Activated CD4-positive, alpha-beta T cell treated with anti-CD3 and anti-CD28 coated beads, Interleukin-2, amount 50 U/mL, for 48 hours (primary cell): ENCODE results near the gene ITGA8.
A peak's percentile ranks its signal among the peaks of the same experiment; 100 is the strongest.
"Not testable (repeated sequence)": the region's sequence is repeated elsewhere in the genome, so short reads cannot be mapped to it uniquely, and the experiment has no call there.

Source experiments
- DNase-seq, 2 experiments: peaks; one replicate each; pipeline ENCODE4 v3.0.0-alpha.2; 2020

ITGA8 gene

DNA sequence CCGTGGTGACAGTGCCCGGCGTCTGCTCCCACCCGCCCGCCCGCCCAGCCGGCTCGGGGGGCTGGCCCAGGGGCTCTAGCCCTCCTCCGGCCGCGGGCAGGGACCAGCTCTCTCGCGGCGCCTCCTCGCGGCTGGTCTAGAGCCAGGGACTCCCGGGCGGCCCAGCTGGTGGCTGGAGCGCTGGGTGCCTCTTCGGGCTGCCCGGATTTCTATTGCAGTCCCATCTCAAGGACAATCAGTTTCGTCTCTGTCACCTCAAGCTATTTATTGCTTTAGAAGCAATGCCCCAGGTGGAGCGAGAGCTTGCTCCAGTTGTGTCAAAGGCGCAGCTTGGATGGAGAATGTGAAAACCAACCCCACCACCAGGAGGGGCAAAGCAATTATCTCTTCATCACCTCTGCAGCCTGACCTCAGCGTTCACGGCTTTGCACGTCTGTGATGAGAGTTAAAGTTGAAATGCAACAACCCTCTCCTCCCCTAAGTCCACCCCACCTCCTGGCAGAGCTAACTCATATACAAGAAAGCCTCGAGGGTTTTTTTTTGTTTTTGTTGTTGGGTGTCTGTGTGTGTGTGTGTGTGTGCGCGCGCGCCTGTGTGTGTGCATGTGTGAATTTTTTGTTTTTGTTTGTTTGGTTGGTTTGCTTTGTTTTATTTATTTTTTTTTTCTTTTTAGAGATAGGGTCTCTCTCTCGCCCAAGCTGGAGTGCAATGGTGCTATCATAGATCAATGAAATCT, at the start of gene ITGA8:
Gene ITGA8 (minus strand): TSS at position 24 of the 736 bp plus-strand sequence. CDS start 151 bp downstream, outside the sequence.
- DNase-seq, result no peak

DNA sequence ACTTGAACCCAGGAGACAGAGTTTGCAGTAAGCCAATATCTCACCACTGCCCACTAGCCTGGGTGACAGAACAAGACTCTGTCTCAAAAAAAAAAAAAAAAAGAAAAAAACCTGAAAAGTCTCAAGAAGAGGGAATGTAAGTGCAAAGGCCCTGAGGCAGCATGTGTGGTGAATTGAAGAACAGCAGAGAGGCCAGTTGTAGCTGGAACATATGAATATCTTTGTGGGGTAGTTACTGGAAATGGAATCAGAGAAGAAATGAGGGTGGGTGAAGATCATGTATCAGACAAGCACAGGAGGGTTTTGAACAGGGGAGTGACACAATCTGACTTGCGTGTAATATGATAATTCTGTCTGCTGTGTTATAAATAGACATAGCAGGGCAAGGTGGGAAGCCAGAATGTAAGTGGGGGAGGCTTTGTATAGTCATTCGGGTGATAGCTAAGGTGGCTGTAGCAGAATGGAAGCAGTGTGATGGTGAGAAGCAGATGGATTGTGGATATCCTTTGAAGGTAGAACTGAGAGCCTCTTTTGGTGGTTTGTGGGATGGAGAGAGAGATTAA, 45.3 kb upstream of the ITGA8 start:
- DNase-seq, result no peak

DNA sequence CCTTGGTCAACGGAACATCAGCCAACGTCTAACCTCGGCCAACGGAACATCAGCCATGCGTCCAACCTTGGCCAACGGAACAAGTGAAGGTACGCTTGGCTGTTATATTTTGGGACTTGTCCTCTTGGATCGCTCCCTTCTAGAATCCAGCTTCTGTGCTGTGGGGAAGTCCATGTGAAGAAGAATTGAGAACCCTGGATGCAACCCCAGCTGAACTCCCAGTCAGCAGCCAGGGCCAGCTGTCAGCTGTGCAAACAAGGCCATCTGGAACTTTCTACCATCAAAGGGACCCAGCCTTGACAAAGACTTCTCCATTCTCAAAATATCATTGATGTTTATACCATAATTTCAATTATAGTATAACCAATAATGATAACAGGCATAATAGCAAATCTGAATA, 43.3 kb upstream of the ITGA8 start:
- no peak for DNase-seq

DNA sequence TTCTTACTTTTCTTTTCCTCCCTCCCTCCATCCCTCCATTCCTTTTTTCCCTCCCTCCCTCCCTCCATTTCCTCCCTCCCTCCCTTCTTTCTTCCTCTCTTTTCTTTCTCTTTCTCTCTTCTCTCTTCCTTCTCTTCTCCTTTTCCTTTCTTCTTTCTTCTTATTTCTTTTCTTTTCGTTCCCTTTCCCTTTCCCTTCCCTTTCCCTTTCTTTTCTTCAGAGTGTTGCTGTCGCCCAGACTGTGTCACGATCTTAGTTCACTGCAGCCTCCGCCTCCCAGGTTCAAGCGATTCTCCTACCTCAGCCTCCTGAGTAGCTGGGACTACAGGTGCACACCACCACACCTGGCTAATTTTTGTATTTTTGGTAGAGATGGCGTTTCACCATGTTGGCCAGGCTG, 42.5 kb upstream of the ITGA8 start:
- not testable (repeated sequence) for DNase-seq

DNA sequence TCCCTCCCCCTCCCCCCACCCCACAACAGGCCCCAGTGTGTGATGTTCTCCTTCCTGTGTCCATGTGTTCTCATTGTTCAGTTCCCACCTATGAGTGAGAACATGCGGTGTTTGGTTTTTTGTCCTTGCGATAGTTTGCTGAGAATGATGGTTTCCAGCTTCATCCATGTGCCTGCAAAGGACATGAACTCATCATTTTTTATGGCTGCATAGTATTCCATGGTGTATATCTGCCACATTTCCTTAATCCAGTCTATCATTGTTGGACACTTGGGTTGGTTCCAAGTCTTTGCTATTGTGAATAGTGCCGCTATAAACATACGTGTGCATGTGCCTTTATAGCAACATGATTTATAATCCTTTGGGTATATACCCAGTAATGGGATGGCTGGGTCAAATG, 41.5 kb upstream of the ITGA8 start:
- DNase-seq, result not testable (repeated sequence)

DNA sequence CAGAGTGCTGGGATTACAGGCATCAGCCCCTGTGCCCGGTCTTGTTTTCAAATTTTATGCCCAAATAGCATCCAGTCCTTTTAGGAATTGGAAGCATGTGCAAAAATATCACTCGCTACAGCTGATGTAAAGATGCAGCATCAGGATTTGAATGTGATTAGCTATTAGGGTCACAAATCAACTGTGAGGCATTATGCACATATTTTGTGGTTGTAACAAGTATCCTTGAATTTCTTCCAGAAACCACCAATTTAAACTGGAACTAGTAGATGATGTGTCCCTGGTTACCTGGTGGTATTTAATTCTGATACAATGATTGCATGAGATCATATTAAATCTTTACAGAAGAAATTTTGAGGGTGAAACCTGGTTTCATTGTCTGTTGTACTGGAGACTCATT, 41.0 kb upstream of the ITGA8 start:
- no peak for DNase-seq

DNA sequence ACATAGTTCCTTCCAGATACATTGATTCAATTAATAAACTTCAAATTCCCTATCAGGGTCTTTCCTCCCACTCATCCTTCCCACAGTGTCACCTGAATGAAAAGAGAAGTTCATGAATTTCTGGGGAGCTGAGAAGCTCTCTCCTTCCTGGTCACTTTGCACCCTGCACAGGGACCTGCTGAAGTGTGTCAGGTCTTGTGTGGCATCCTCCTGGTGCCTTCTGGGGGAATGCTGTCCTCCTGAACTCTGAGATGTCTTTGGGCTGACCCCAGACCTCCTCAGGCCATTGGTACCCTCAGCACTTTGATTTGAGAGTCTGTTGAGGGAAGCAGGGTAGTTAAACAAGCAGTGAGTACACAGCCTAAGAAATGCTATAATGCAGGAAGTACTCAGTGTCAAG, 39.5 kb upstream of the ITGA8 start:
- DNase-seq, result no peak

DNA sequence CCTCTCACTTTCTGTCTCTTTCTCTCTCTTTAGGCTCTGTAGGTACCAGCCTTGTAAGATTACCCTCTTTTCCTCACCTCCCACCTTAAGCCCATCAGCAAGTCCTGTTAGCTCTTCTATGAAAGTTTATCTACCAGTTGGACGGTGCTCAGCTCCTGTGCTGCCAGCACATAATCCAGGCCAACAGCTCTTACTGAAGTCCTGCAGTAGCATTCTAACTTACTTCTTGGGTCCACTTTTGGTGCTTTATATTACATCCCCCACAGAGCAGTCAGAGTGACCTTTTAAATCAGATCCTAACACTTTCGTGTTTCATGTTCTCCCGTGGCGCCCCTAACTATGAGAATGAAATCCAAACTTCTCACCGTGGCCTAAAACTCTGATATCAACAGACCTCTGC, 38.9 kb upstream of the ITGA8 start:
- no peak for DNase-seq

DNA sequence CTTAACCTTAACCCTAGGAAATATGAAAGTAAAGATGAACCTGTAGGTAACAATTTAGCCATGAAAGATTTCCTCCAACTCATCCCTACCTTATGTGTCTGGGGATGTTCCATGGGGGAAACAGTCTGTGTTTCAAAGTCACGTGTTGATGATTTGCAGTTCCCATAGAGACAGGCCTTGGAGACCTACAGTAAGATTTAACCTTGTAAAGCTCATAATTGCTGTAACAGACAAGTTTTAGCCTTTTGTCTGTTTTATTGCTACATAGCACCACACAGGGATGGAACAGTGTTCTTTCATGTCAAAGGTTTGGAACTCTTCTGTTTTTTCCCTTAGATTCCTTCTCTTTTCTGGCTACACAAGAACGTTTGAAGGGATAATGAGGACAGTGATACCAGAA, 35.2 kb upstream of the ITGA8 start:
- DNase-seq, result no peak

DNA sequence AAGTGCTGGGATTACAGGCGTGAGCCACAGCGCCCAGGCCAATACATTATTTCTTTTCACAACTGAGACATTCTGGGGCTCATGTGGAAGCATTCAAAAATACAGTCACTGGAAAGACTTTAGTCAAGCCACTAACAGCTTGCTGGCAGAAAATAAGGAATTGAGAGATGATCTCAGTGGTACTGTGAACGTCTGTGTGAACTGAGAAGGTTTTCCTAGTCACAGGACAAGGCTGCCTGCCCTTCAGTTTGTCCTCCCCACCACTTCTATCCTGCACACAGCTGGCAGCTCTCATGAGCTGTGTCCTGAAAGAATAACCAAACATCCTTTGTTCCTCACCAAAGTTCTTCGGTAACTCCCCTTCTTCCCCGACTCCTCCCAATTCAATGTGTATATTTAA, 31.3 kb upstream of the ITGA8 start:
- no peak for DNase-seq

DNA sequence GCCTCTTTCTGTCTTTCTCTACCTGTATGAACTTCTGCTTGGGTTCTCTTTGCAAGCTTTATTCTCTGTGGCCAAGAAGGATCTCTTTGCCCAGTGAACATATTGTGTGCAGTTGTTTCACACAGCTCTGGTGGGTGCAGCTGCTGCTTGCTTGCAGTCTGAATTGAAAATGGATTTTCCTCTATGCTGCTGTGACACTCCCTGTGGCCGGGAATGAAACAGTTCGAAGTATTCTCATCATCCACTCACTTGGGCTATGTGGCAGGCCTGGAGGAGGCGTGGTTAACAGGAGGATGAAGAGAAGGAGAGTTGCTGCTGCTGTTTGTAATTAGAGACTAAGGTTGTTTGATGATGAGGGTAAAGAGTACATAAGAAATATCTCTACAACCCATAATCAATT, 28.4 kb upstream of the ITGA8 start:
- no peak for DNase-seq

DNA sequence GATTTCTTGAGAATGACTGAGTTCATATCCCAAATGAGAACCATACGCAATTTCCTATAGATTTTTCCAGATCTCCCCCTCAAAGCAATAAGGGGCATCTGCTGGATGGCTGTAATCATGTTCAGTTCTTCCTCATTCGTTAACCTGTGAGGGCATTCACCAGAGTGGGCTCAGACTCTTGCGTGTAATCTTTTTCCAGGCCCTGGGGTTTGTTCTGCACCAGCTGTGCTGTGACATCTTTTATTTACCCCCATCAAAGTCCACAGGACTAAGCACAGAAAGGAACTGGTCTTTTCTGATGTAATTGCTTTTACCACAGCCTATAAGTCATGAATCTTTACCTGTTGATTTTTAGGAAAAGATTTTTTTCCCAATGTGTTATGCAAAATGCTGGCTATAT, 27.9 kb upstream of the ITGA8 start:
- DNase-seq, result no peak

DNA sequence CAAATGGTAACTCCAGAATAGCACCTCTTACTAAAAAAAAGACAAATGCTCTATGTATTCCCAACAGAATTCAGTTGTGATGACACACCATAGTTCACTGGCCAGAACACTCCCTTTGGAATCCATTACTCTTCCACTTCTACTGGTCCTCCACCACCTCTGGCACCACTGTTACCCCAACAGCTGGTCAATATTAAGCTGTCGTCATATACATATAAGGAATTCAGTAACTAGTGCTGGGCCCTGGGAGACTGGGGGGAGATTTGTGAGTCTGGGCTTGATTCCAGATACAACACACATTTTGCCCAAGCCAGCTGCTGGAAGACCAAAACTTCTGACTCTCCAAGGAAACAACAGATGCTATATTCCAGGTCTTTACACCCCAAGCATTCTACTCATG, 26.0 kb upstream of the ITGA8 start:
- DNase-seq, result no peak

DNA sequence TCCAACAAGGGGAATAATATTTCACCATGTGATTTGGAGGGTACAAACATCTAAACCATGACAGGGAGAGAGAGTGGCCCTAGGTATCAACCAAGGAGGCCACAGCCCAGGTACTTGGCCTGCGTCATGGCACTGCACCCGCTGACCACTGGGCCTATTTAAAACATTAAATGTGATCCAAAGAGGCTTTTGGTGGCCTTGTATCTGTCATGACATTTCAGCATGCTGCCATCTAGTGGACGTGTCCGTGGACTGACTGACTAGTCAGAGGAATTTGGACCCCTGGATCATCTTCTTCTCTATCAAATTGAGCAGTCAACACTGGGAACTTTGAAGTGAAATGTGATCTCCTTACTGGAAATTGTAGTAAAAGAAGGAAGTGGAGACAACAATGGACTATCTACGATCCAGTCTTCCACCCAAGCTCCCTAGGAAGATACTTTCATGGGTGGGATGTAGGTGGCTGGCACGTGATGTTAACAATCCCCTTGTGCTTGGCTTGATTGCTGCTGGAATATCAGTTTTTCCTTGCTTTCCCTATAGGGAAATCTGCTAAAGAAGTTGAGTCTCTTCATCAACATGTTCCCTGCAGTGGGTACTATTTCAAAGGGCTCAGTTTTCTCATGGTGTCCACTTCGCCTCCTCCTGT, 24.6 kb upstream of the ITGA8 start:
- DNase-seq, result peak; percentile 44 to 55

DNA sequence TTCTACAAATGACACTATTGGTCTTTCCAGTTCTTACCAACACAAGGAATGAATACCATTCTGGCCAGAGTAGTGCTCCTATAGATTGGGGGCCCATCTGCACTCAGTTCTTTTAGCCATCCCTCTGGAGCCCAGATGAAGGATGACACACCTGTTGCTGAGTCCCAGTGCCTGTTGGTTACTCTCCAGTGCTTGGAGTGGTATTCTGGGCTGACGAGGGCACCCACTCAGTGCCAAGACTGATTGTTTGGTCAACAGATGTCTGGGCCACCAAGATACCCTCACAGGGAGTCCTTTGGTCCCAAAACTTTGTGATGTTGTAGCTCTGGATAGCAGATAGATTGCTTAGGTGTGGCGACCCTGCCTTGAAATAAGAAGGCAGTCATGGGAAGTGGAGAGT, 23.7 kb upstream of the ITGA8 start:
- no peak for DNase-seq

DNA sequence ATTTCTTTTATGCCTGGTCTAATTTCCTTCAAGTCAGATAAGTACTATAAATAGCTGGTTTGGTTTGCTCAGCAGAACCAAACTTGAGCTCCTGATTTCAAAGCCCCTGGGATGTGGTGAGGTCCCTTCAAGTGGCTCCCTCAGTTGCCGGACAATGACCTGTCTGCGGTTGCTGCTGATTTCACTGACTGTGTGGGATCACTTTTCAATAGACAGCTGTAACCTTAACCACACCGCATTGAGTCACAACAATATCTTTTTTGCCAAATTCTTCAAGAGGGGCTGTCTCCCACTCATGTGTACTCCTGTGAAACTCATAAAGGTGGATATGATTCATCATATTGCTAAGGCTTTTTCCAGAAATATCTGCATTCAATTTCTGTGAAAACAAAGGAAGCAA, 23.1 kb upstream of the ITGA8 start:
- no peak for DNase-seq

DNA sequence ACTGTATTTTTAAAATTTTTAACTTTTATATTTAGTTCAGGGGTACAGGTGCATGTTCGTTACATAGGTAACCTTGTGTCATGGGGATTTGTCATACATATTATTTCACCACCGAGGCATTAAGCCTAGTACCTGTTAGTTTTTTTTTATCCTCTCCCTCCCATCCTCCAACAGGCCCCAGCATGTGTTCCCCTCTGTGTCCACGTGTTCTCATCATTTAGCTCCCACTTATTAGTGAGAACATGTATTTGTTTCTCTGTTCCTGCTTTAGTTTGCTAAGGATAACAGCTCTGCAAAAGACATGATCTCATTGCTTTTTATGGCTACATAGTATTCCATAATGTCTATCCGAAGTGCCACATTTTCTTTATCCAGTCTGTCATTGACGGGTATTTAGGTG, 22.4 kb upstream of the ITGA8 start:
- no peak for DNase-seq

DNA sequence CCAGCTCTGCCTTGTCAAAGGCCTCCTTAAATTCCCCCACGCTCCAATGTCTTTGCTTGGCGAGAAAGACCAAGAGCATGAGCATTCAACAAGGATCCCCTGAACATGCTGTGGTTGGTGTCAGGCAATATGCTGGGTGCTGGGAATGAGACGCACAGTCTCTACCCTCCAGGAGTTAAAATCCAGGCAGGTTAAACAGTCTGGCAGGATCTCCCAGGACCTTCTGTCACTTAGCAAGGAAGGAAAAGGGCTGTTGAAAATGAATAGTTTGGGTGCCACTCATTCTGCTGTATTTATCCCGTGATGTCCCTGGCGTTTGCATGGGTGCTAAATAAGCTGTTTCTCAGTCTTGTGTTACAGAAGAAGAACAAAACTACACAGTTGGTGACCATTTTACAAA, 21.9 kb upstream of the ITGA8 start:
- DNase-seq, result no peak

DNA sequence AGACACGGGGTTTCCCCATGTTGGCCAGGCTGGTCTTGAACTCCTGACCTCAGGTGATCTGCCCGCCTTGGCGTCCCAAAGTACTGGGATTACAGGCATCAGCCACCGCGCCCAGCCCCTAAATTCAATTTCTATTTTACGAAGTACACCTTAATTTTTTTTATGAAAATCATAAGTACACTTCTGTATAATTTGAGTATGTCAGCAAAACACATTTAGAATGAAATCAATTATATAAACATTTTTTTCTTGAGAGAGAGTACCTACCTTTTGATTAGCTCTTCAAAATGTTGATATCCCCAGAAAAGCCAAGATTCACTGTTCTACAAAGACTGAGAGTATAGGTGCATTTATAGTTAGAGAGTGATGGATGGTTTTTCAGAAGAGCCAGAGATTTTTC, 20.5 kb upstream of the ITGA8 start:
- no peak for DNase-seq

DNA sequence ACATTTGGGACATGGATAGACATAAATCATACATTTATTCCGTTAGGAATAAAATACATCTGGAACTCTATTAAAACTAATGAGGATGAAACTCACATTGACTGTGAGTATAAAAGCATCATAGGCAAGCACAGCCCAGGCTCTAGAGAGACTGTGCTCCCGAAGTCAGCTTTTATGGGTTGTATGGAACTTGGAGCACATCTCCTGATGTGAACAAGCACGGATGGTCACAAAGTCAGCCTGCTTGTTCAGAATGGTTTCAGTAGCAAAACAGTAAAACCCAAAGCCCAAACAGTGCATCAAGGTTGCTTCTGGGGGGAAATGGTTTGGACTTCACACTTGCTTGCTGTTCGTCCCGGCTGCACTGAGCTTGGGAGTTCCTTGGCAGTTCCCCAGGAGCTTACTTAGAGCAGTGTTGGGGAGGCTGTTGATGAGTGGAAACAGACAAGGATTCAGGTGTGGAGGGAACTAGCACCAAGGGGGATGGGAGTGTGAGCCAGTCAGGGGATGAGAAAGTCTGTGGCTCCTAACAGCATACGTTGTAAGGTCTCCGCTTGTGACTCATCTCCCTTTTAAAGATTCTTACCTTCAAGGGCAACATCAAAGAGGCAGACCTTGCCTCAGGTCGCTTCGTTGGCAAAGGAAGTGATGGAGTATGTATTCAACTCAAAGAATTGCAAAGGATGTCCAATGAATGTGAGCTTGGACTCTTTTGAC, 19.7 kb upstream of the ITGA8 start:
- DNase-seq, result no peak

DNA sequence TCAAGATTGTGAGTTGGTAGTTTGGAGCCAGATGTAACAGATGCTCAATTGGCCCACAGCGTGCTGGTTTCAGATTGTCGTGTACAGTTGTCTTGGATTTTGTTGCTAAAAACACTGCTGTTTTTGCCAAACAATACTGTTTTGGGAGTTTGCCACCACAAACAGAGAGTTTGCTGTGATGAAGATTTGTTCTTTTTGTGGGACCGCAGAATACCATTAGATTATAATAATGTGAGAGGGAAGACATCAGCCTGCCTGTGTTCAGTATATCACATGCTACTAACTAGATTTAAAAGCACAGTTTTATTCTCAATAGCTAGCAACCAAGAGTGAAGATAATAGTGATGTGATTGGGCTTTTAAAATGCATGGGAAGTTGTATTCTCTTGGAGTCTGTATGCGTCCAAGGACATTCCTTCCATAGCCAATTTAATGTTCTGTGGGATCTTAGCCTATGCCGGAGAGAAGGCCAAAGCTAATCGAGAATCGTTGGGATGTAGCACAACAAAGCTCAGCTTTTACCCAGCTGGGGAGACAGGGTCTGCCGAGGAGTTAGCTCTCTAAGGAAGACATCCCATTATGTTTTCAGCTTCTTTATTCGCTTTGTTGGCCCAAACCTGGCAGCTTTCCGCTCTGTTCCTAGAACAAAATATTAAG, 18.7 kb upstream of the ITGA8 start:
- no peak for DNase-seq

DNA sequence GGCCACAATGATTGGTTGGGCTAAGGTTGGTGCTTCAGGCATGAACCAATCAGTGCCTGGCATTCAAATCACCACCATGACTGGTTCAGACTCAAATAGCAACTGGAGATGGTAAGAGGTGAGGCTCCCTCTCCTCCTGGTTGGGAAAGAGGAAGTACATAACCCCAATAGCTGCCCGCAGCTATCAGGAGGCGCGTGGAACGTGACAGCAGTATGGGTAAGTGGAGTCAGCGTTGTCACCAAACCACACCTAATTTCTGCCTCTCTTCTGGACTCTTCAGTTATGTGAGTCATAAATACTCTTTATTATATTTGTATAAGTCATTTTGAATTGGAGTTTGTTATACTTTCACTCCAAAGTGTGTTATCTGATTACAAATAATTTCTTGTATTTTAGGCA, 17.9 kb upstream of the ITGA8 start:
- DNase-seq, result no peak

DNA sequence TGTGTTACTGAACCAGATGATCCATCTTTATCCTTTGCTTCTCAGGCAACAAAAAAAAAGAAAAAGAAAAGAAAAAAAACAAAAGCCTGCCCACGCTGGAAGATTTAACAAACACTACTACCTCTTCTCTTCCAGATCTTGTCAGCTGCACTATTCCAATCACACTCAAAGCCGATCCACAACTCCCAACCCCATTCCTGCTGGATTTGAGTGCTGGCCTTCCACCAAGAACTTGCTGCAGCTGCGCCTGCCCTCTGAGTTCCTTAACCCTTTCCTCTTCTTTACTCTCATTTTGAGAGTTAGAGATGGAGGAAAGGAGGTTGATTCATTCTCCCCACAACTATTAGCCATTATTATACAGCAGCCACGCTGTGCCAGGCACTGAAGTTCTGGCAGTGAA, 16.0 kb upstream of the ITGA8 start:
- DNase-seq, result no peak
